Measurements from ENCODE around the gene CRADD. TPM values are rescaled to one million over a fixed set of nuclear protein-coding genes. Genes with fewer than 3 reads are reported as not detected.
A peak's percentile ranks its signal among the peaks of the same experiment; 100 is the strongest.

Gene CRADD
- total and polyA plus RNA-seq, 2 experiments from 2014 or later = 18.6 to 21.5 TPM

- H3K4me2 ChIP-seq (ENCODE audit: unreplicated experiment) = no peak overlapping the region
- WGBS, 2 experiments (ENCODE audit: low coverage in 1 of 2, low lambda C conversion rate in 2 of 2, missing lambda C conversion rate in 2 of 2) = 97 to 98% methylated on average over 6 of the region's 6 CpGs
- H3K9me2 ChIP-seq (ENCODE audit: insufficient read depth) = no peaks in the 10 kb centered on the region
- no peak for TF ChIP-seq EZH2 (IDR thresholded peaks at IDR 0.05; ENCODE audit: insufficient read depth, poor library complexity, severe bottlenecking)
- TF ChIP-seq EZH2phosphoT487 (IDR thresholded peaks at IDR 0.05; ENCODE audit: insufficient read depth, low read depth) = no peak
- DNase-seq = no peak
- no peak overlapping the region for H3K27ac ChIP-seq
- no peaks in the 10 kb centered on the region for H4K20me1 ChIP-seq (ENCODE audit: insufficient read depth)
- no peaks in the 10 kb centered on the region for H3K27me3 ChIP-seq (replicated peaks; ENCODE audit: insufficient read depth)
- H3K9me3 ChIP-seq (ENCODE audit: low read depth) = no peaks in the 10 kb centered on the region
- peaks cover 4% of the 10 kb centered on the region for H3F3A ChIP-seq (ENCODE audit: insufficient read depth)
- peaks cover 31% of the 10 kb centered on the region for H3K4me1 ChIP-seq (ENCODE audit: insufficient read depth)
- no peaks in the 10 kb centered on the region for H3K79me2 ChIP-seq (ENCODE audit: insufficient read depth)
- no peak overlapping the region for H3K4me3 ChIP-seq
- in situ Hi-C loops (cut with MboI) = loop anchor here (10.0 kb wide), 1 partner anchor 198 kb away; no protein-coding TSS in a partner anchor
- no peak overlapping the region for H3K9ac ChIP-seq
- no peaks in the 10 kb centered on the region for H3K36me3 ChIP-seq (ENCODE audit: low read depth)
- H2AFZ ChIP-seq = 0 out of 2 replicates have a peak overlapping the region, but pooled peaks have one; percentile 10
Observed at GRCh38 chr12:93896952-93897351, 219.8 kb downstream of the CRADD start.

- Histone ChIP-seq H3K27me3 (replicated peaks; ENCODE audit: insufficient read depth) (no peaks in the 10 kb centered on the region), H3K79me2 (ENCODE audit: insufficient read depth) (no peaks in the 10 kb centered on the region), H3K4me1 (ENCODE audit: insufficient read depth) (no peaks in the 10 kb centered on the region), H2AFZ (no peak overlapping the region), H4K20me1 (ENCODE audit: insufficient read depth) (no peaks in the 10 kb centered on the region), H3K4me3 (no peak overlapping the region), H3K4me2 (ENCODE audit: unreplicated experiment) (no peak overlapping the region), H3F3A (ENCODE audit: insufficient read depth) (0 out of 2 replicates have a peak, but pooled peaks cover 4% of the 10 kb centered on the region), H3K9ac (no peak overlapping the region), H3K9me3 (ENCODE audit: low read depth) (no peaks in the 10 kb centered on the region), H3K9me2 (ENCODE audit: insufficient read depth) (no peaks in the 10 kb centered on the region), H3K36me3 (ENCODE audit: low read depth) (no peaks in the 10 kb centered on the region), H3K27ac (no peak overlapping the region)
- 80 to 82% methylated on average over 3 of the region's 3 CpGs for WGBS, 2 experiments (ENCODE audit: low coverage in 1 of 2, low lambda C conversion rate in 2 of 2, missing lambda C conversion rate in 2 of 2)
- DNase-seq = no peak
- TF ChIP-seq EZH2phosphoT487 (IDR thresholded peaks at IDR 0.05; ENCODE audit: insufficient read depth, low read depth) (no peak), EZH2 (IDR thresholded peaks at IDR 0.05; ENCODE audit: insufficient read depth, poor library complexity, severe bottlenecking) (no peak)
- in situ Hi-C loops (cut with MboI) = no loop called here
Observed at GRCh38 chr12:93901739-93902138, 224.6 kb downstream of the CRADD start.

- no peaks in the 10 kb centered on the region for H3K36me3 ChIP-seq (ENCODE audit: low read depth)
- H3K9me3 ChIP-seq (ENCODE audit: low read depth) = no peaks in the 10 kb centered on the region
- 85% methylated on average over 4 of the region's 4 CpGs for WGBS, 2 experiments (ENCODE audit: low coverage in 1 of 2, low lambda C conversion rate in 2 of 2, missing lambda C conversion rate in 2 of 2)
- H4K20me1 ChIP-seq (ENCODE audit: insufficient read depth) = no peaks in the 10 kb centered on the region
- H3K9ac ChIP-seq = no peak overlapping the region
- TF ChIP-seq EZH2phosphoT487 (IDR thresholded peaks at IDR 0.05; ENCODE audit: insufficient read depth, low read depth) (no peak), EZH2 (IDR thresholded peaks at IDR 0.05; ENCODE audit: insufficient read depth, poor library complexity, severe bottlenecking) (no peak)
- 0 out of 2 replicates have a peak, but pooled peaks cover 4% of the 10 kb centered on the region for H3F3A ChIP-seq (ENCODE audit: insufficient read depth)
- no peak for DNase-seq
- no peak overlapping the region for H3K4me3 ChIP-seq
- no peaks in the 10 kb centered on the region for H3K9me2 ChIP-seq (ENCODE audit: insufficient read depth)
- H3K79me2 ChIP-seq (ENCODE audit: insufficient read depth) = no peaks in the 10 kb centered on the region
- no peak overlapping the region for H3K4me2 ChIP-seq (ENCODE audit: unreplicated experiment)
- no peak overlapping the region for H3K27ac ChIP-seq
- H3K27me3 ChIP-seq (replicated peaks; ENCODE audit: insufficient read depth) = no peaks in the 10 kb centered on the region
- in situ Hi-C loops (cut with MboI) = no loop called here
- H2AFZ ChIP-seq = no peak overlapping the region
- no peaks in the 10 kb centered on the region for H3K4me1 ChIP-seq (ENCODE audit: insufficient read depth)
Observed at GRCh38 chr12:93902192-93902591, 225.0 kb downstream of the CRADD start.

DNA sequence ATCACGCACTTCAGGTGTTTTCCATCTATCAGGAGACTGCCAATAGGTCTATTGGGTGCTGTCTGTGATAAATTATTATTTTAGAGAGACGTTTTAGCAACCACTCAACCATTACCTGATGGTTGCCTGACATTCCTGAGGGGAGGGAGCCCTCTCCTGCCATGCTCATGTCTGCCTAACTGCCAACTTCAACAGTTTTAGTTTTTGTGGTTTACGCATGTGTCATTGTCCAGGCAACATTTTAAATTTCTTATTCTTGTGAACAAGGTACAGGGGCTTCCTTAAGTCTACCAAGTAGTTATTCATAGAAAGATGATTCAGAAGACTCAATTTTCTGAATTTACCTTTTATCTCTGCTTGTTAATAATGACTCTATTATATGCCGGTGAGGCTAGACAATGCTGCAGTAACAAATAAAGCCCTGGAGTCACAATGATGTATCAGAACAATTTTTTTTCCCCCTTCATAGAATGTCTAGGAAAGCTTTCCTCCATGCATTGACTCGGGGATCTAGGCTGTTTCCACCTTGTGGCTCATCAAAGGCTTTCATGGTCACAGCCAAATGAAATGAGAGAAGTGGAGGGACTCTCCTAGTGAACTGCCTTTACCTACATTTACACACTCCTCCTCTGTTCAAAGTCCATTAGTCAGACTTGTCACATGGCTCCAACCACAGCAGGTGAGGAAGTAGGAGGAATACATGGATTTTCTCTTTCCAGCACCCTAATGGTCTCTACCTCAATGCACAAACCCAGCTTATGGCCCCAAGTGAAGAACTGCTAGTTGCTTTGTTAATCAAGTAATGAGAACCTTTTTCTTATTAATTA is 225.8 kb downstream of the CRADD start:
- Histone ChIP-seq H3K4me2 (ENCODE audit: unreplicated experiment) (no peak overlapping the region), H3K79me2 (ENCODE audit: insufficient read depth) (no peaks in the 10 kb centered on the region), H3K27me3 (replicated peaks; ENCODE audit: insufficient read depth) (no peaks in the 10 kb centered on the region), H3K27ac (no peak overlapping the region), H3F3A (ENCODE audit: insufficient read depth) (peaks cover 7% of the 10 kb centered on the region; the same call in 1 of the 2 replicates), H3K9ac (no peak overlapping the region), H3K36me3 (ENCODE audit: low read depth) (no peaks in the 10 kb centered on the region), H4K20me1 (ENCODE audit: insufficient read depth) (no peaks in the 10 kb centered on the region), H3K4me3 (no peak overlapping the region), H3K9me2 (ENCODE audit: insufficient read depth) (no peaks in the 10 kb centered on the region), H3K4me1 (ENCODE audit: insufficient read depth) (no peaks in the 10 kb centered on the region), H3K9me3 (ENCODE audit: low read depth) (no peaks in the 10 kb centered on the region), H2AFZ (no peak overlapping the region)
- in situ Hi-C loops (cut with MboI) = no loop called here
- WGBS, 2 experiments (ENCODE audit: low coverage in 1 of 2, low lambda C conversion rate in 2 of 2, missing lambda C conversion rate in 2 of 2) = 77 to 86% methylated on average over 5 of the region's 5 CpGs
- no peak for DNase-seq
- TF ChIP-seq EZH2 (IDR thresholded peaks at IDR 0.05; ENCODE audit: insufficient read depth, poor library complexity, severe bottlenecking) = no peak
- TF ChIP-seq EZH2phosphoT487 (IDR thresholded peaks at IDR 0.05; ENCODE audit: insufficient read depth, low read depth) = no peak

All from GM23248 (cell line).